Right atrium auricular region (tissue), 2 donors: Measurements from ENCODE around the gene MED17. TPM values are rescaled to one million over a fixed set of nuclear protein-coding genes. Genes with fewer than 3 reads are reported as not detected.

Experiments
- DNase-seq: peaks from one replicate; pipeline ENCODE4 v3.0.0-alpha.2; 2019; ENCODE audit warnings: low spot score
- H3K27ac ChIP-seq, 2 donors: fragments of 200-600 bp; sonication (generic); 1 replicate in 1 of 2; 2 replicates in 1 of 2; pipeline ENCODE4 v1.5.1; 2016 to 2019
- H3K27me3 ChIP-seq, 2 donors: fragments of 200-600 bp; sonication (generic); one replicate each; pipeline versions ENCODE4 v1.5.1 to v1.6.0; 2017 to 2019
- H3K36me3 ChIP-seq: fragments of 200-600 bp; sonication (generic); one replicate; pipeline ENCODE4 v1.5.1; 2016
- H3K4me1 ChIP-seq, 2 donors: fragments of 200-600 bp; sonication (generic); one replicate each; pipeline versions ENCODE4 v1.5.1 to v1.6.0; 2017 to 2019
- H3K4me3 ChIP-seq, 2 donors: fragments of 200-600 bp; sonication (generic); 1 replicate in 1 of 2; 2 replicates in 1 of 2; pipeline ENCODE4 v1.5.1; 2017 to 2019; ENCODE audit warnings: mild to moderate bottlenecking in 1 of 2, moderate library complexity in 1 of 2
- H3K9me3 ChIP-seq, 2 donors: fragments of 200-600 bp; sonication (generic); one replicate each; pipeline ENCODE4 v1.5.1; 2019
- total RNA-seq, 2 donors: library from RNA; depleted of rRNA; stranded (reverse); fragments of >200 nt; gene quantifications; one replicate each; pipeline ENCODE4 v1.1.0, GENCODE V29; 2016
- TF ChIP-seq, protein P1 (sequence below), 2 donors: fragments of 200-600 bp; sonication (generic); IDR thresholded peaks; one replicate each; pipeline ENCODE4 v1.5.1; 2019; ENCODE audit warnings: antibody characterized with exemption in 2 of 2

Gene MED17
- total RNA-seq, 2 donors from 2014 or later, result 15.9 to 16.4 TPM

DNA sequence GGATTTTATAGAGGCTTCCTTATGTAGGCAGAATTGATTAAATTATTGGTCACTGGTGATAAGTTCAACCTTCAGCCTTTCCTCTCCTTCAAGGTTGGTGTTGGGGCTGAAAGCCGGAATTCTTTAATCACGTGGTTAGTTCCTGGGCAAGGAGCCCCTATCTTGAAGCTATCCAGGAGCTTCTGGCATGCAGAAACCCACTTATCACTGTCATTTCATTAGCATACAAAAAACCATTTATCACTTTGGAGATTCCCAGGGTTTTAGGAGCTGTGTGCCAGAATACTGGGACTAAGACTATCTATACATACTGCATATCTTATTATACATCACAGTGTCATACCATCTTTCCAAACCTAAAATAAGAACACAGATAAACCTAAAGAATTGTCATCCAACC lies 18.5 kb upstream of the MED17 start:
- H3K4me1 ChIP-seq, result no peaks in the 10 kb centered on the region
- DNase-seq, result no peak
- H3K9me3 ChIP-seq, result no peaks in the 10 kb centered on the region
- TF ChIP-seq, protein P1, sequence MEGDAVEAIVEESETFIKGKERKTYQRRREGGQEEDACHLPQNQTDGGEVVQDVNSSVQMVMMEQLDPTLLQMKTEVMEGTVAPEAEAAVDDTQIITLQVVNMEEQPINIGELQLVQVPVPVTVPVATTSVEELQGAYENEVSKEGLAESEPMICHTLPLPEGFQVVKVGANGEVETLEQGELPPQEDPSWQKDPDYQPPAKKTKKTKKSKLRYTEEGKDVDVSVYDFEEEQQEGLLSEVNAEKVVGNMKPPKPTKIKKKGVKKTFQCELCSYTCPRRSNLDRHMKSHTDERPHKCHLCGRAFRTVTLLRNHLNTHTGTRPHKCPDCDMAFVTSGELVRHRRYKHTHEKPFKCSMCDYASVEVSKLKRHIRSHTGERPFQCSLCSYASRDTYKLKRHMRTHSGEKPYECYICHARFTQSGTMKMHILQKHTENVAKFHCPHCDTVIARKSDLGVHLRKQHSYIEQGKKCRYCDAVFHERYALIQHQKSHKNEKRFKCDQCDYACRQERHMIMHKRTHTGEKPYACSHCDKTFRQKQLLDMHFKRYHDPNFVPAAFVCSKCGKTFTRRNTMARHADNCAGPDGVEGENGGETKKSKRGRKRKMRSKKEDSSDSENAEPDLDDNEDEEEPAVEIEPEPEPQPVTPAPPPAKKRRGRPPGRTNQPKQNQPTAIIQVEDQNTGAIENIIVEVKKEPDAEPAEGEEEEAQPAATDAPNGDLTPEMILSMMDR (IDR thresholded peaks at IDR 0.05), result no peak
- no peaks in the 10 kb centered on the region for H3K27me3 ChIP-seq
- H3K4me3 ChIP-seq, result no peak overlapping the region
- no peak overlapping the region for H3K27ac ChIP-seq
- H3K36me3 ChIP-seq, result peaks cover 44% of the 10 kb centered on the region

DNA sequence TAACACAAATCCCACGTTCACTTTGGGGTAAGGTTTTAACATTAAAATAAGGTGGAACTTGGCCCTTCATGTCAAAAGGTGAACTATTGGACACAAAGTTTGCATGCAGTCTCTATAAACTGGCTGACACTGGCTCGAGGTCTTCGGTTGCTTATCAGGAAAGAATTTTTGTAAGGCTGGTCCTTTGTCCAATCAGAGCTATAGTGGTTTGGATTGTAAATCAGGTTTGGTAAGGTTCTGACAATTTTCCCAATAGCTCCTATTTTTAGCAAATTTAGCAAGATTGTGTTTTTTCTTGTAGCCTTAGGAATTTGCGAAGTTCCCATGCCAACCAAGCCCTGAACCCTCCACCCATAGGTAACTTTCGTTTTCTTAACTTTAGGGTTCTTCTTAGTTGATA lies 17.6 kb upstream of the MED17 start:
- Histone ChIP-seq H3K36me3 (peaks cover 34% of the 10 kb centered on the region), H3K4me1 (no peaks in the 10 kb centered on the region), H3K4me3 (no peak overlapping the region), H3K27me3 (no peaks in the 10 kb centered on the region), H3K9me3 (no peaks in the 10 kb centered on the region), H3K27ac (no peak overlapping the region)
- TF ChIP-seq, protein P1 (IDR thresholded peaks at IDR 0.05), result no peak
- no peak for DNase-seq

DNA sequence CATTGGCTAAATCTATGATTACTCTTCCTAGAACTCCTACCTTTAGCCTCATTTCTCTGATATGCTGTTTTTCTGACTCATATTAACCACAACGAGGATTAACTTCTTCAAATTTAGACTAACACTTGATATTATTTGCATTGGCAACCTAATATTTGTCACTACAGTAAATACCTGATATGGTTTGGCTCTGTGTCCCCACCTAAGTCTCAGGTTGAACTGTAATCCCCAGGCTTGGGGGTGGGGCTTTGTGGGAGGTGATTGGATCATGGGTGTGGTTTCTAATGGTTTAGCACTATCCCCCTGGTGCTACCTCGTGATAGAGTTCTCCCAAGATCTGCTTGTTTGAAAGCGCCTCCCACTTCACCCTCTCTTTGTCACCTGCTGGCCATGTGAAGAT lies 17.1 kb upstream of the MED17 start:
- Histone ChIP-seq H3K4me3 (no peak overlapping the region), H3K27me3 (no peaks in the 10 kb centered on the region), H3K27ac (no peak overlapping the region), H3K4me1 (no peaks in the 10 kb centered on the region), H3K36me3 (peaks cover 29% of the 10 kb centered on the region), H3K9me3 (no peaks in the 10 kb centered on the region)
- DNase-seq, result no peak
- TF ChIP-seq, protein P1 (IDR thresholded peaks at IDR 0.05), result no peak

DNA sequence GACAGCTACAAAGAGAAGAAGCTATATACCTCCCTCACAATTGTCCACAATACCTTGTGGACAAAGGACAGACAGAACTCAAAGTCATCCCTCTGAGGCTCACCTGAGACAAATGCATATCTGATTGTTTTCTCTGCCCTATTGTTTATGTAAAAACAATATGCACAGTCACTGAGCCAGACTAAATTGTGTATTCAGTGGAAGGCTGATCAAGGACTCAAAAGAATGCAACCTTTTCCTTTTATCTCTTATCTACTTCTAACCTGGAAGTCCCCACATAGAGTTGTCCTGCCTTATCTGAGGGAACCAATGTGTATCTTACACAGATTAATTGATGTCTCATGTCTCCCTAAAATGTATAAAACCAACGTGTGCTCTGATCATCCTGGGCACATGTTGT lies 13.9 kb upstream of the MED17 start:
- no peak overlapping the region for H3K4me3 ChIP-seq
- no peaks in the 10 kb centered on the region for H3K4me1 ChIP-seq
- H3K27me3 ChIP-seq, result no peaks in the 10 kb centered on the region
- TF ChIP-seq, protein P1 (IDR thresholded peaks at IDR 0.05), result no peak
- no peak overlapping the region for H3K27ac ChIP-seq
- peaks cover 1% of the 10 kb centered on the region for H3K36me3 ChIP-seq
- H3K9me3 ChIP-seq, result no peaks in the 10 kb centered on the region
- no peak for DNase-seq

DNA sequence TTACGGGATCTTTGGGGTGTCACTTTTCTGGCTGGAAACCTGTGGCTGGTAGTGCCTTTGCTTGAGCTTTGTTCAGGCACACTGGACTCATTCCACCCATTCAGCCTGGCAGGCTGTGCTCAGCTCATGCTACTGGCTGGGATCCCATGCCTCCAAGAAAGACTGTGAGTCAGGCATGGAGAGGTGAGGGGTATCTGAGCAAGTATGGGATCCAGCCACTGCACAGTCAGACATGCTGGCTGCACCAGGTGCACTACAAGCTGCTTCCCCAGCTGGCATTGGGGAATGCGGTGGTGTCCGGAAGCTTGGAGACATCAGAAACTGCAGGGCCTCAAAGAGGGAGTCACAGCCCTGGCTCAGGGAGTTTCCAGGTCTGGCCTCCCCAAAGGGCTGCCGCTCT lies 12.0 kb upstream of the MED17 start:
- TF ChIP-seq, protein P1 (IDR thresholded peaks at IDR 0.05), result no peak
- no peak overlapping the region for H3K4me3 ChIP-seq
- H3K36me3 ChIP-seq, result no peaks in the 10 kb centered on the region
- no peaks in the 10 kb centered on the region for H3K4me1 ChIP-seq
- H3K9me3 ChIP-seq, result no peaks in the 10 kb centered on the region
- no peak overlapping the region for H3K27ac ChIP-seq
- no peak for DNase-seq
- no peaks in the 10 kb centered on the region for H3K27me3 ChIP-seq

DNA sequence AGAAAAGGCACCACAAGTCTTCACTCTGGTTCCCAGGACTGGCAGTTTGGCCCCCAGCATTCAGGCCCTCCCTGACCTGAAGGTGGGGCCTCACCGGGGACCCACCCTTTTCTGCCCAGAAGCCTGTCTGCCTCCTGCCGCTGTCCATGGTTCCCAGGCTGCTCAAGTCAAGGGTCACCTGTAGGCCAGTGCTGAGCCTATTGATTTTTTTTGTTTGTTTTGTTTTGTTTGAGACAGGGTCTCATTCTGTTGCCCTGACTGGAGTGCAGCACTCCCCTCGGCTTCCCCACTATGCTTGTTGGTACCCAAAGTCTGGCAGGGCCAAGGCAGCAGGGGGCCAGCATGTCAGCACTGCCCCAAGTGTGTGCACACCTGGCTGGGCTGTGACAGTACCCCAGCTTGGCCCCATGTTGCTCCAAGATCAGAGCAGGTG lies 11.0 kb upstream of the MED17 start:
- Histone ChIP-seq H3K27ac (no peak overlapping the region), H3K4me3 (no peak overlapping the region), H3K36me3 (no peaks in the 10 kb centered on the region), H3K27me3 (no peaks in the 10 kb centered on the region), H3K9me3 (no peaks in the 10 kb centered on the region), H3K4me1 (no peaks in the 10 kb centered on the region)
- TF ChIP-seq, protein P1 (IDR thresholded peaks at IDR 0.05), result no peak
- DNase-seq, result no peak
